Activated CD4-positive, CD25-positive, alpha-beta regulatory T cell treated with anti-CD3 and anti-CD28 coated beads, Interleukin-2, amount 50 U/mL, for 72 hours (primary cell): ENCODE data around the gene MRPL27.
"Not testable (repeated sequence)": the region's sequence is repeated elsewhere in the genome, so short reads cannot be mapped to it uniquely, and the experiment has no call there.

Source experiments
- DNase-seq: peaks from one replicate; pipeline ENCODE4 v3.0.0; 2021

The MRPL27 gene

DNA sequence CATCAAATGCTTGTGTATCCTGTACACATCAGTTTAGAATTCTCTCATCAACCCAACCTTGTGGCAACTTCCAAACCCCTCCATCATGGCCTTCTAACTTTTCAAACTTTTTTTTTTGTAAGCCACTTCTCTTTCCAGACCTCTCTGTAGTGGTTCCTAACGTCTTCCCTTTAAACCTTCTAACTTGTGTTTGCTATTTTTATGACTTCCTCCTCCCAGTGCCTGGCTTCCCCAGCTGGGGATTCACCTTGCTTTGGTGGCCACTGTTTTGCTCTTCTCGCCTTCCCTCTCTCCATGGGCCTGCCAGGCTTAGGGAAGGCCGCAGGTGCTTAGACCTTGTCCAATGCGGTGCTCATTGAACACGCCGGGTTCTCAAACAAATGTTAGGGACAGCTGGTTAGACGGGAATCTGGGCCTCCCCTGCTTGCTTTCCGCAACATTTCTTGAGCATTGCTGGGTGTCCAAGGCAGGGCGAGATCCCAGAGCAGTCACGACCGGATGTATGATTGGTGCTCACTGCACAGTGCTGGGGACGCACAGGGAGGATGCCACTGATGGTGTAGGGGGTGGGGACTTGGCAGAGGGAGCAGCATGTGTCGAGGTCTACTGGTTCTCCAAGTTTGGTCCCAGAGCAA lies 28.1 kb downstream of the MRPL27 start:
- no peak for DNase-seq

DNA sequence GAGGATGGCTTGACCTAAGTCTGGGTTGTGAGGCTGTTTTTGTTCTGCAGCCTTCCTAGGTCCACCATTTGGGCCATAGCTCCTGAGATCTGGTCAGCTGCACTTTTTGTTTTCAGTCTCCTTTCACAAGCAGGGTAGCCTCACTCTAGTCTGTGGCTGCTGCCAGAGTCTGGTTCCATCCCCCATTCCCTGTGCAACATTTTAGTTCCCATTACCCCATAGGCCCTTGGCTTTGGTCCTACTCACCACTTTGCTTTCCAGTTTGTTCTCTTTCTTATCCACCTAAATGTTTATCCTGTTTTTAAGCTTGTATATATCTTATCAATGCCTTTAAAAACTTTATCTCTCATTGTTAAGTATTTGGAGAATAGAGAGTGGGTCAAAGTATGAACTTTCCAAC lies 33.6 kb downstream of the MRPL27 start:
- DNase-seq: no peak

DNA sequence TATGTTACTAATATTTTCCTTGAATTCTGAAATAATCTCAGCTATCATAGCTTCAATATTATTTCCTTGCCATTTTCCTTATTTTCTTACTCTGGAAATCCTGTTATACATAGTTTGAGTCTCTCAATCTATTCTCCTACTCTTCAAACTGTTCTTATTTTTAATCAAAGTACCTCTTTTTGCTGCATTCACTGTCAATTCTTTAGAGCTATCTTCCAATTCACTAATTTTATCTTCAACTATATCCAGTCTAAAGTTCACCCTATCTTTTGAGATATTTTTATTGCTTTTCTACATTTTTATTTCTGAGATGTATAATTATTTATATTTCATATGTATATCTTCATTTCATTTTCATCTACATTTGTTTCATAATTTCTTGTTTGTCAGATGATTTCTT lies 34.3 kb downstream of the MRPL27 start:
- no peak for DNase-seq

DNA sequence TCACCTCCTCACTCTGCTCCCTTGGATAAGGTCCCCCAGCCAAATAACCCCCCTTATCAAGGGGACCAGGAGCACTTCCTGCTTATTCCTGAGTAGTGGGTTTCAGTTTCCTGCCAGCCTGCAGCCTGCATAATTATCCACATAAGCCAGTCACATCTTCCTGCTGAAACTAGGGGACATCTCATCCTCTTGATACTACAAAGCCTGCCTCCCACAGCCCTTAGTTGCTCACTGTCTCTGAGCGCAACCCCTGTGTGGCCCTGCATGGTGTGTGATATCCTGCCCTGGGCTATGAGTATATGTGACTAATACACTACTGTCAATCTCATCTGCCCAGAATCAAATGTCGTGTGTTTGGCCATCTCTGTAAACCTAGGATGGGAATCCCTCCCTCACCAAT lies 35.0 kb downstream of the MRPL27 start:
- no peak for DNase-seq

DNA sequence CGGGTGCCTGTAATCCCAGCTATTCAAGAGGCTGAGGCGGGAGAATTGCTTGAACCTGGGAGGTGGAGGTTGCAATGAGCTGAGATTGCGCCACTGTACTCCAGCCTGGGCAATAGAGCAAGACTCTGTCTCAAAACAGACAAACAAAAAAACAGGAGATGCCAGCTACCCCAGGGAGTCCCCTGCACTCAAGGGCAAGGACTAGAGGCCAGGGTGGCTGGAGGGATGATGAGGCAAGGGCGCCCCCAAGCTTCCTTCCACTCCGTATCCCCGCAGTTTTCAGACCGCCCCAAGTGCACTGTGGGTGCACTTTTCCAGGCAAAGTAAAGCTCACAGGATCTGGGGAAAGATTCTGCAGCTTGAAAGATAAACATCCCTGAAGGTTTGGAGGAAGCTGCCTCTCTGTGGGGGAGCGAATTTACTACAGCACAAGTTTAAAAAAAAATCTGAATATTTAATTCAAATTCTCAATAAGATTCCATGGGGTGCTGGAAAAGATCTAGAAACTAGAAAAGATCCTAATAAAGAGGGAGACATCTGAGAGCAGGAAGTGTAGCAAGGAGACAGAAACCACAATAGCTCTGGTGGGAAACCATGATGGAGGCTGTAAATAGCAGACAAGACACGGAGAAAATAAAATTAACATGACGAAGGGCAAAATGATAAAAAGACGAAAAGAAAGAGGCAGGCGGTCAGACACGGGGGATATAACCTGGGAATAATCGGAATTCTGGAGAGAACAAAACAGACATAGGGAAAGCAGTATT lies 39.5 kb downstream of the MRPL27 start:
- DNase-seq: not testable (repeated sequence)

DNA sequence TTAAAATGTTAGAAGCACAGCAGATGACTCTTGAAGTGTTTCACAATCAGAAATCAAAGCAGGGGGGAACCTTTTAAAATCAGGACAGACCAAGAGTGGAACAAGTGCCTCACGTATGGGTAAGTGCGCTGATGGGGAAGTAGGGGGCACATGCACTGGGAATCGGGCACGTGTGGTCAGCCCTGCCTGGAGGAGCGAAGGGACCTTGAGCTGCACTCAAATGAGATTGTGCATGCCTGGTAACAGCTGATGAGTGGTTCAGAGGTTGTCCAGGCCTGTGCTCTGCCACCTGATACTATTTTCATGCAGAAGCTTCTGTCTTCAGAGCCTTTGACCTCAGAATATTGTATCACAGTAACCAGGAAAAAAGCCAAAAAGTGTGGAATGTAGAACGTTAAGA lies 40.8 kb downstream of the MRPL27 start:
- no peak for DNase-seq

DNA sequence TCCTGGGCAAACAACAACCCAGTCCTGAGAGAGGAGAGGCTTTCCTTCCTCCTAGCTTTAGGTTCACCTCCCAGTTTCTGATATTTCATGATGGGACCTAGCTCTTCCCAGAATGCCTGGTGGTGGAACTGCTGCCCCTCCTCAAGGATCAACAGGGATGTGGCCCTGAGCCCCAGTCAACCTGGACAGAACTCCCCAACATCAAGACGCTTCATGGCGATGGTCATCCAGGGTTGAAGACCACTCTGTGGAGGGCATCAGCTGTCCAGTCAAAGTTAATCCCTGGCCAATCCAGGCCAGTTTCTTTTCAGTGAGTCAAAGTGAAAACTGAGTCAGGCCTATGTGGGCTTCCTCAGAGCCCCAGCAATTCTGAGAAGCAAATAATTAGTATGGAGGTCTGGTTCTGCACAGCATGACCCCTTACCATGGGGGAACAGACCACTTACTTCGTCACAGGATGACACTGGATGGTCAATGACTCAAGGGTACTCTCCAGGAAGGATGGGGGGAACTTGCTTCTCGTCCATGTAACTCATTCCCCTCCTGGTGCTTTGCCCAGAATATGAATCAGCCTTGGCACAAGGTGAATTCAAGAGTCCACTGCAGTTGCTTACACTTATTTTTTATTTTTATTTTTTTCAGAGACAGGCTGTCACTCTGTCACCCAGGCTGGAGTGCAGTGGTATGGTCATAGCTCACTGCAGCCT lies 41.7 kb downstream of the MRPL27 start:
- DNase-seq: no peak

DNA sequence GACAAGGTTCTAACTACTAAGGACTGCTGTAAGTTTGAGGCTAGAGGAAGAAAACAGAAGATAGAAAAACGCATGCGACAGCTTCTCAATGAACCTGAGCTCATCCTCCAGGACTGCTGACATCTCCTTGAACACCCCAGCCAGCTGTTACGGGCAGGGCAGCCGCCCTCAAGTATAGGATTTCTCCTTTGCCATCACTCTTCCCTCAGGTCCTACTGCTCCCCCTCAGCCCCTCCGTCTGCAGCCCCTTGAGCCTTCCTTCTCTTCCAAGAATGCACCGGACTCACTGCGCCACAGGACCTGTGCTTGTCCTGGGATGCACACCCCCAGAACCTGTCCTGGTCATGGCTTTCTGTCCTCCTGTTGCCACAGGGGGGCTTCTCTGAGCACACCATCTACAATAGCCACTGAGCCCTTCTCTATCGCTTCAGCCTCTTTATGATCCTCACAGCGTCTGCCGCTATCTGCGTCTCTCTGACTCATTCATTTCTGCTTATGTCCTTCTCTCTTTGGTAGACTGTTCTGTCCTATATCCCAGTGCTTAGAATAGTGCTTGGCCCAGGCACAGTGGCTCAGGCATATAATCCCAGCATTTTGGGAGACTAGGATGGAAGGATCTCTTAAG lies 42.7 kb downstream of the MRPL27 start:
- DNase-seq: no peak

DNA sequence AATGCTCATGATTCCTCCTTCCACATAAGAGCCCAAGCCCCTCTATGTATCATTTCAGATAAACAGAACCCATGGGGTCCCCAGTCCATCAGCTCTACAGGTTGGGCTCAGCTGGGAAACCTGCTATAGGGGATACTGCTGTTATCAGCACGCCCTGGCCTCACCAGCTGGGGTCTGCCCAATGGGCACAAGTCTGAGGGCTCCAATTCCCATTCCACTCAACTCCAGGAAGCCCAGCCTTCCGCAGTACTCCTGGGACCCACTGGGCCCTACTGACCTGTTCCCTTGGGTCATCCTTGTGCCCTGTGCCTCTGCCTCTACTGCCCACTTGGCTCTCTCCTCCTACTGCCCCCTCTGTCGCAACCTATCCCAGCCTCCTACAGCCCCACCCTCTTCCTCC lies 43.3 kb downstream of the MRPL27 start:
- no peak for DNase-seq

DNA sequence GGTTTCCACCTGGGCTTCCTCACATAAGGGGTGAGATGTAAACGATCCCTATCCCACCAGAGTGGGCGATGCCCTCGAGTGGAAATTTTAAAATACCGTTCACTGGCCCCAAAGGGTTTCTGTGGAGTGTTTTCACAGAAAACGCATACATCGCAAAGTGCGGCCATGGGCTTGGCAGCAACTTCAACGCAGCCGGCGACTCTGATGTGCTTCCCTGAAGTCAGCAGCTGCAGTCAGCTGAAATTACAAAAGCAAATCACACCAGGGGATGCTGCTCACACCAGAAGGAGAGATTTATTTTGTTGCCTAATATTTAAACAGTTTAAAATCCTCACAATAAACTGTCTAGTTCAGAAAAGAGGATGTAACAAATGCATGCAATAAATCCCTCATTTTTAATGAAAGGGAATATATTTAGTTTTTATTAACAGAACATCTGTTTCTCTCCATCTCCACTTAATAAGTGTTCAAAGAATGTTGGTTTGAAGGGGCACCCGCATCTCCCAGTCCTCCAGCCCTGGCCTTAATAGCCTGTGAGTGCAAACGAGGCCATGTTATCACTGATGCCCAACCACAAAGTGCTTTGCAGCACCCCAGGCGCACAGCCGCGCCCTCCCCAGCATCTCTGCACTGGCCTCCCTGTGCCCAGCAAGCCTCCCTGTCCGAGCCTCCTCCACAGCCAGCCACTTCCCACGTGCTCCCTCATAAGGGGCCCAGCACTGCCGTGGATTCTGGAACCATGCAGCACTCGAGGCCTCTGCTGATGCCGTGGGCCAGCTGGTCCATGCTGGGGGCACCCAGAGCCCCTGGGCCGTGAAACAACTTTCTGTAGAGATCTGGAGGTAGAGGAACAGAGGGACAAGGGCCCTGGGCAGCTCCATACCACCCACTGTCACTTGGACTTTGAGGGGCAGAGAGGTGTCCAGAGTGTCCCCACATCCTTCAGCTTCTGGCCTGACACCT lies 44.3 kb downstream of the MRPL27 start:
- DNase-seq: no peak

DNA sequence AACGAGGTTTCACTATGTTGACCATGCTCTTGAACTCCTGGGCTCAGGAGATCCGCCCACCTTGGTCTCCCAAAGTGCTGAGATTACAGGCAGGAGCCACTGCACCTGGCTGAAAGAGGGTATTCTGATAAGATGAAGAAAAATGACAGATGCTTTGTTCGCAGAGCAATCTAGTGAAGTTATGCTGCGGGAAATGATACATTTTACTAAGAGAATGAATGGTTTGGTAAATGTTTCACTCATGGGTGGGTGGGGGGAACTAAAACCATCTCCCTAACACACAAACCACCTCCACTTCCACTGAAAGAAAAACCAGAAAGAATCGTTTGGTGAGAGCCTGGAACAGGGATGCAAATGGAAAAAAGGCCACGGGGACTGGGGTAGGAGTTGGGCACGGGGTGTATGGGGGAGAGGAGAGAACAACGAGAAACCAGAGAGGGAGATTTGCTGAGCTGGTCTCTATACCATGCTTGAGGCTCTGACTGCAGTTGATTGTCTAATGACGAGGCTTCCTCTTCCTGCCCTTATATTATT lies 46.1 kb downstream of the MRPL27 start:
- no peak for DNase-seq

DNA sequence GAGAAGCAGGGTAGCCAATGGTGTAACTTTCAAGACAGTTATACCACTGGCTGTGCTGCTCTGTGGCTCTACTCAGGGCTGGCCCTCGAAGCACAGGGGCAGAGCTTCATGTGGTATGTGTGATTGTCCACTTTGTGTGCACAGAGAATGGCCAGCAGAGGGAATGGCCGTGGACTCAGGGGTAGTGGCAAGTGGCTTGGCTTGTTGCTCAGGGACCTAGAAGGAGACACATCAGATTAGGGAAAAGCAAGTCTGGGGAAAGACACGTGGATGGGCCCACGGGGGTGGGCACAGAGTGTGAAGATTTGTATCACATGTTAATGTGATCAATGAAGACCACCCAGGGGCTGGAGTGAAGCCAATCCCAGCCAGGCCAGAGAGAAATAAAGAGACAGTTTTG lies 47.1 kb downstream of the MRPL27 start:
- DNase-seq: no peak

DNA sequence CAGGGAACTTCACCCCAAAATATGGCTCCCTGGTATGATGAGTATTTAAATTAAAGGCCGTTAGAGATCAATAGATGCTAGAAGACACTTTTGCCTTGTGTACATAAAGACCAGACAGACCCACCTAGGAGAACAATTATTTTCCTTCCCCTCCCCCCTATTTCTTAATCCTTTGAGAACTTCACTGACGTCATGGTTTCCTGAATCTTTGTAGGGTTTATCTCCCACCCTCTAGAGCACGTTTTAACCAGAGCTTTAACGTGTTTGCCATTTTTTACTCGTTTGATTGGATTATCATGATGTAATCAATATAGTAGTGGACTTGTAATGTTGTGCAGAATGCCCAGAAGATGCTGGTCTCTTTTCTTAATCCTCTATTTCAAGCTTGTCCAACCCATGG lies 49.9 kb downstream of the MRPL27 start:
- no peak for DNase-seq

DNA sequence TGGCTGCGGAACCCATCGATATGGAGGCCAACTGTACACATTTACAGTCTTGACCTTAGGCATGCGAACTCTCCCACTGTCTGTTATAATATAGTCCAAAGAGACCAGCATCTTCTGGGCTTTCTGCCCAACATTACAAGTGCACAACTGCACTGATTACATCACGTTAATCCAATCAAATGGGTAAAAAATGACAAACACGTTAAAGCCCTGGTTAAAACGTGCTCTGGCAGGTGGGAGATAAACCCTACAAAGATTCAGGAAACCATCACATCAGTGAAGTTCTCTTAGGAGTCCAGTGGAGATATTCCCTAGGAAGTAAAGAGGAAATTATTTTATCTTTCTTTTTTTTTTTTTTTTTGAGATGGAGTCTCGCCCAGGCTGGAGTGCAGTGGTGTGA lies 50.7 kb downstream of the MRPL27 start:
- no peak for DNase-seq

DNA sequence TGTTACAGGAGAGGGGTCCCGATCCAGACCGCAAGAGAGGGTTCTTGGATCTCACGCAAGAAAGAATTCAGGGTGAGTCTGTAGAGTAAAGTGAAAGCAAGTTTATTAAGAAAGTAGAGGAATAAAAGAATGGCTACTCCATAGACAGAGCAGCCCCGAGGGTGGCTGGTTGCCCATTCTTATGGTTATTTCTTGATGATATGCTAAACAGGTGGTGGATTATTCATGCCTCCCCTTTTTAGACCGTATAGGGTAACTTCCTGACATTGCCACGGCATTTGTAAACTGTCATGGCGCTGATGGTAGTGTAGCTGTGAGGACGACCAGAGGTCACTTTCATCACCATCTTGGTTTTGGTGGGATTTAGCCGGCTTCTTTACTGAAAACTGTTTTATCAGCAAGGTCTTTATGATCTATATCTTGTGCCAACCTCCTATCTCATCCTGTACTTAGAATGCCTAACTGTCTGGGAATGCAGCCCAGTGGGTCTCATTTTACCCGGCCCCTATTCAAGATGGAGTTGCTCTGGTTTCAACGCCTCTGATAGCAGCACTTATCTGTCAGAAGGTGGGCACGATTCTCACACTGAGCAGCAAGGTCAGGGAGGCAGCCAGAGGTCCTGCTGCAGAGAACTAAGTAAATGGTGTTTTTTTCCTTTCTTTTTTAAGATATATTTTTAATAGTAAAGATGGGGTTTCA lies 53.5 kb downstream of the MRPL27 start:
- DNase-seq: no peak

DNA sequence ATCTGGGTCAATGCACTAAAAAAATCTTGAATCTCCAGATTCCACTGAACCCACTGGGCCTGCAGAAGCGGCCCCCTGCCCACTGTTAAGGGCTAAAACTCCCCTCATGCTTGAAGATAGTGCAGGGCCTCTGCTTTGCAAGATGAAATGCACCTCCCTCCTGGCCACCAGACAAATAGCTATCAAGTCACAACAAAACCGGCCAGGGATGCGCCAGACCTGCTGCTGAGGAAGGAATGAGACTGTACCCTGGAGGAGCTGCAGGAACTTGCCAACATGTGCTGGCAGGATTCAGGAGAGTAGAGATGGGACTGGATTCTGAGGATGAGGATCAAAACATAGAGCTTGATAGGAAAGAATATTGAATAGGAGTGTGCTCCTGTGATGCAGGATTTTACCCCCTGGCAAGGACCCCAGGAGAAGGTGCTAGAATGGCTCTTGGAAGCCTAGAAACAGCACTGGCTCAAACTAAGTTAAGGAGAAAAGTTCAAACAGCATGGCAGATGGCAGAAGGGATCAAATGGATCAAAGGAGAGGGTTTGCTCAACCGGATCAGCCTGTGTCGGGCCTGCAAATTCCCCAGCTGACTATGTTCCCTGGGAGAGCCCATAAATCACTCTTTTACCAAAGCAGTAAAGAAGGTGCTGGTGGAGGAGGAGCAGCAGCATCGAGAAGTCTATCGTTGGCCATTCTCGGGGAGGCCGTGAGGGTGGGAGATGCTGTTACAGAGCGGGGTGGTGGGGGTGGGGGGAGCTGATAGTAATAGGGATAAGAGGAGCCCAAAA lies 54.3 kb downstream of the MRPL27 start:
- no peak for DNase-seq
